ENCODE results near the gene DDIT4. TPM values are rescaled to one million over a fixed set of nuclear protein-coding genes. Genes with fewer than 3 reads are reported as not detected.

DDIT4 gene
- total and polyA plus RNA-seq, 2 of the 8 experiments (the other 6 are each of a cell fraction or from before 2014, with no cell fraction given) = 47.4 to 108 TPM

- TF ChIP-seq TCF12 (IDR thresholded peaks at IDR 0.05; ENCODE audit: low read depth, low read length) (no peak), CTBP2 (IDR thresholded peaks at IDR 0.05; ENCODE audit: borderline replicate concordance, insufficient read depth, insufficient read length, low read length) (no peak), POU5F1 (IDR thresholded peaks at IDR 0.05; ENCODE audit: low read depth, low read length) (no peak), NRF1 (IDR thresholded peaks at IDR 0.05; ENCODE audit: low read depth, low read length) (no peak)
These were observed 9.4 kb downstream of the DDIT4 start (continued) for GRCh38 chr10:72283131-72283530.

Measured in H1 (cell line).